OCI-LY7 (cell line): Measurements from ENCODE around the gene PRCP. TPM values are rescaled to one million over a fixed set of nuclear protein-coding genes. Genes with fewer than 3 reads are reported as not detected.

ENCODE experiments used
- BruUV-seq: library from RNA; stranded (reverse); fragments of 400-500 nt; replicated peaks from 2 replicates; lab custom pipeline; 2021; lab: Mats Ljungman, UMichigan
- CTCF ChIA-PET: fragments of 300-600 bp; sonication (Branson Sonifier 250); formaldehyde crosslinking; loops from one replicate; lab custom pipeline; 2022; ENCODE audit warnings: antibody characterized with exemption; ENCODE audit not compliant: unreplicated experiment; lab: Charles Lee
- POLR2A ChIA-PET: fragments of 300-600 bp; sonication (Branson Sonifier 250); formaldehyde crosslinking; loops from one replicate; lab custom pipeline; 2022; ENCODE audit warnings: antibody characterized with exemption; lab: Charles Lee
- DNase-seq: peaks from one replicate; pipeline ENCODE4 v3.0.0-alpha.2; 2015; ENCODE audit warnings: low spot score
- H2AFZ ChIP-seq: fragments of 200-600 bp; sonication (generic), shearing (Covaris generic); 2 replicates; pipeline ENCODE4 v1.6.1; 2014; ENCODE audit warnings: mild to moderate bottlenecking, antibody characterized with exemption, low read length, moderate library complexity
- H3K27ac ChIP-seq: fragments of 200-600 bp; sonication (generic); 2 replicates; pipeline ENCODE4 v1.5.1; 2014; ENCODE audit warnings: mixed run types, low read depth, mild to moderate bottlenecking, moderate library complexity, low read length, inconsistent platforms; ENCODE audit not compliant: poor library complexity, severe bottlenecking
- H3K36me3 ChIP-seq: fragments of 200-600 bp; sonication (generic); 2 replicates; pipeline ENCODE4 v1.6.1; 2014; ENCODE audit warnings: mild to moderate bottlenecking, antibody characterized with exemption, low read length, moderate library complexity, mixed read lengths; ENCODE audit not compliant: insufficient read depth
- H3K4me1 ChIP-seq: fragments of 200-600 bp; sonication (generic); 2 replicates; pipeline ENCODE4 v1.5.1; 2014; ENCODE audit warnings: mild to moderate bottlenecking, low read length; ENCODE audit not compliant: insufficient read depth, poor library complexity, severe bottlenecking
- H3K4me2 ChIP-seq: fragments of 200-600 bp; sonication (generic); 2 replicates; pipeline ENCODE4 v1.6.1; 2014; ENCODE audit warnings: mild to moderate bottlenecking, low read length
- H3K4me3 ChIP-seq: fragments of 200-600 bp; sonication (generic); 2 replicates; pipeline ENCODE4 v1.5.1; 2014; ENCODE audit warnings: mild to moderate bottlenecking, low read depth, low read length; ENCODE audit not compliant: poor library complexity, severe bottlenecking
- H3K79me2 ChIP-seq: fragments of 200-600 bp; sonication (generic); 2 replicates; pipeline ENCODE4 v1.6.1; 2016; ENCODE audit warnings: low read depth, mild to moderate bottlenecking, low read length, moderate library complexity, mixed read lengths; ENCODE audit not compliant: insufficient read depth
- H3K9me2 ChIP-seq: fragments of 200-600 bp; sonication (generic); 2 replicates; pipeline ENCODE4 v1.6.1; 2016; ENCODE audit warnings: mild to moderate bottlenecking, low read length, mixed read lengths; ENCODE audit not compliant: insufficient read depth
- H3K9me3 ChIP-seq: fragments of 200-600 bp; sonication (generic); 2 replicates; pipeline ENCODE4 v1.6.1; 2014; ENCODE audit warnings: mild to moderate bottlenecking, mixed run types, low read length, mixed read lengths
- H4K20me1 ChIP-seq: fragments of 200-600 bp; sonication (generic); 2 replicates; pipeline ENCODE4 v1.6.1; 2014; ENCODE audit warnings: mild to moderate bottlenecking, antibody characterized with exemption, low read length, moderate library complexity, mixed read lengths; ENCODE audit not compliant: insufficient read depth
- CTCF ChIP-seq: fragments of 200-600 bp; sonication (generic); conservative IDR thresholded peaks from 2 replicates; pipeline ENCODE4 v1.5.1; 2014; ENCODE audit warnings: mild to moderate bottlenecking, antibody characterized with exemption, low read length, moderate library complexity, mixed read lengths
- EZH2phosphoT487 ChIP-seq: fragments of 200-600 bp; sonication (generic); IDR thresholded peaks from 2 replicates; pipeline ENCODE4 v1.6.1; 2018; ENCODE audit warnings: low read depth, borderline replicate concordance, mild to moderate bottlenecking, mixed run types, antibody characterized with exemption, low read length, moderate library complexity, mixed read lengths
- intact Hi-C: fragments of 100-400 bp; cut with micrococcal nuclease; formaldehyde crosslinking; loops from one replicate; pipeline ENCODE4 v1.10.0; 2022; ENCODE audit not compliant: unreplicated experiment
- total RNA-seq, 2 experiments: library from RNA; depleted of rRNA in 1 of 2; stranded (reverse); fragments of >200 nt in 1 of 2; shearing (Covaris generic) in 1 of 2; gene quantifications; 2 replicates each; pipeline ENCODE4 v1.2.3, GENCODE V29; 2014 to 2022

Gene PRCP
- total RNA-seq, 2 experiments from 2014 or later: 6.5 to 18.3 TPM

GRCh38 chr11:82776377-82776776 lies 123.9 kb downstream of the PRCP start:
- intact Hi-C loops: loop anchor here (5.0 to 10.0 kb wide), 2 partner anchors 56 to 1038 kb away; no protein-coding TSS in a partner anchor
- no TSS peak for BruUV-seq

GRCh38 chr11:82775736-82776346 lies 124.4 kb downstream of the PRCP start:
- H3K79me2 ChIP-seq: no peaks in the 10 kb centered on the region
- POLR2A ChIA-PET: interaction anchor here (0.6 to 1.0 kb wide), 2 partner anchors 12 to 632 kb away, joined by 3 read pairs; no protein-coding TSS in a partner anchor
- DNase-seq: peak; percentile 51
- H4K20me1 ChIP-seq: no peaks in the 10 kb centered on the region
- no peak overlapping the region for H3K4me2 ChIP-seq
- H2AFZ ChIP-seq: peak overlapping the region; percentile 47; the same call in 1 of the 2 replicates
- no peak overlapping the region for H3K4me3 ChIP-seq
- intact Hi-C loops: loop anchor here (1.0 to 10.0 kb wide), 3 partner anchors 56 to 1039 kb away; no protein-coding TSS in a partner anchor
- H3K9me2 ChIP-seq: no peaks in the 10 kb centered on the region
- no peak overlapping the region for H3K27ac ChIP-seq
- no peaks in the 10 kb centered on the region for H3K4me1 ChIP-seq
- CTCF ChIA-PET: interaction anchor here (0.6 to 0.9 kb wide), 2 partner anchors 38 to 949 kb away, joined by 3 to 5 read pairs; no protein-coding TSS in a partner anchor
- H3K9me3 ChIP-seq: no peaks in the 10 kb centered on the region
- H3K36me3 ChIP-seq: no peaks in the 10 kb centered on the region
- BruUV-seq: no TSS peak
- peak; percentile 86 for TF ChIP-seq CTCF
- TF ChIP-seq EZH2phosphoT487: no peak

More at GRCh38 chr11:82776377-82776776, 123.9 kb downstream of the PRCP start:
- Histone ChIP-seq H4K20me1 (no peaks in the 10 kb centered on the region), H3K4me2 (no peak overlapping the region), H3K4me1 (no peaks in the 10 kb centered on the region), H3K27ac (no peak overlapping the region), H3K9me3 (no peaks in the 10 kb centered on the region), H3K36me3 (no peaks in the 10 kb centered on the region), H3K9me2 (no peaks in the 10 kb centered on the region), H2AFZ (no peak overlapping the region), H3K79me2 (no peaks in the 10 kb centered on the region), H3K4me3 (no peak overlapping the region)
- CTCF ChIA-PET: interaction anchor here (0.6 to 0.9 kb wide), 2 partner anchors 39 to 949 kb away, joined by 3 to 5 read pairs; no protein-coding TSS in a partner anchor
- POLR2A ChIA-PET: interaction anchor here (0.6 to 1.0 kb wide), 2 partner anchors 12 to 632 kb away, joined by 3 read pairs; no protein-coding TSS in a partner anchor
- DNase-seq: no peak
- no peak for TF ChIP-seq EZH2phosphoT487
- TF ChIP-seq CTCF: no peak
